Lower leg skin (tissue), 4 donors: ENCODE data around the gene CDCA4. TPM values are rescaled to one million over a fixed set of nuclear protein-coding genes. Genes with fewer than 3 reads are reported as not detected.

ENCODE experiments used
- DNase-seq, 2 donors: peaks; one replicate each; pipeline ENCODE4 v3.0.0-alpha.2; 2019; ENCODE audit warnings: low spot score in 2 of 2
- H3K4me3 ChIP-seq: fragments of 200-600 bp; sonication (generic); 2 replicates; pipeline ENCODE4 v1.5.1; 2017; ENCODE audit warnings: mild to moderate bottlenecking, low read depth; ENCODE audit not compliant: poor library complexity, severe bottlenecking
- CTCF ChIP-seq, 3 donors: fragments of 450-650 bp; IDR thresholded peaks; one replicate each; pipeline ENCODE4 v1.5.1; 2016; ENCODE audit warnings: antibody characterized with exemption in 3 of 3, mild to moderate bottlenecking in 3 of 3, moderate library complexity in 2 of 3
- POLR2A ChIP-seq, 2 donors: fragments of 450-650 bp; IDR thresholded peaks; one replicate each; pipeline ENCODE4 v1.6.1; 2016 to 2017; ENCODE audit warnings: antibody characterized with exemption in 2 of 2, mild to moderate bottlenecking in 1 of 2, moderate library complexity in 1 of 2
- WGBS, 2 donors: methylation state at CpG; one replicate each; pipeline ENCODE4 v1.1.5; 2018; 5-methylcytosine and 5-hydroxymethylcytosine counted together
- intact Hi-C: fragments of 100-400 bp; cut with DNase I; formaldehyde crosslinking; loops from one replicate; pipeline ENCODE4 v1.15.0; 2023; ENCODE audit warnings: low total_unique reads
- total RNA-seq, 4 donors: library from RNA; depleted of rRNA; stranded (reverse); fragments of >200 nt; gene quantifications; one replicate each; pipeline ENCODE4 v1.1.0, GENCODE V29; 2016

Gene CDCA4
- total RNA-seq, 4 donors from 2014 or later, result 39.3 to 45.7 (median 41.5) TPM

DNA sequence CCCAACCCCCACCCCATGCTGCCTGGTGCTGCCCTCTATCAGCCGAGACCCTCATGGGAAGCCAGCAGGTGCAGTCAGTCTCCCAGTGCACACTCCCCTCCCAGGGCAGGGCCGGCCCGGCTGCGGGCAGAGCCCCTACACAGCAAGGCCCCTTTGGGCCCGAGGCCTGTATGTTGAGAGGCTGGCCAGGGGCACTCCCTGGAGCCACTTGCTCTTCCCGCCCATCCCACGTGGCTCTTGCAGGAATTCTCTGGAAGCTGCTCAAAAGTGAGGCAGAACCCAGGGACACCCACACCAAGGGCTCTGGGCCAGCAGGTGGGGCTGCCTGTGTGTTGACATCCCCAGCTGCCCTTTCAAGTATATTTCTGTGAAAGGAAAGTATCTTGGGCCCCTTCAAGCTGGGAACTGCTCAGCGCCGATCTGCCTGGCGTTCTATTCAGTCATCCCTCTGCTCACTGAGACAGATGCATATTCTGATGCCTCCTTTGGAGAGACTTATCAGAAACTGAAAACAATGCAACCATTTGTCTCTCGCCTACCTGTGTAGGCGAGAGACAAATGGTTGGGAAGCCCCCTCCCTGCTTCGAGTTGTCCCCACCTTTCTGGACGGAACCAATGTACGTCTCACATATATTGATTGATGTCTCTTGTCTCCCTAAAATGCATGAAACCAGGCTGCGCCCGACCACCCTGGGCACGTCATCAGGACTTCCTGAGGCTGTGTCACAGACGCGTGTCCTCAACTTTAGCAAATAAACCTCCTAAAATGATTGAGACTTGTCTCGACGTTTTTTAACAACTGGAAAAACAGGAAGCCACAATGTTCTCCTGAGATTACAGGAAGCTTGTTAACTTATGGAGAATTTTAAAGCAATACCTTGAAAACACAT, 38.4 kb upstream of the CDCA4 start:
- TF ChIP-seq CTCF (IDR thresholded peaks at IDR 0.05) (no peak), POLR2A (IDR thresholded peaks at IDR 0.05) (no peak)
- WGBS, 2 donors, result 55 to 56% methylated on average over 16 to 18 of the region's 22 CpGs
- intact Hi-C loops, result no loop called here
- no peak for DNase-seq
- H3K4me3 ChIP-seq, result no peak overlapping the region

- no peak for DNase-seq
- WGBS, 2 donors, result 84 to 88% methylated on average over 11 to 14 of the region's 14 CpGs
- H3K4me3 ChIP-seq, result no peak overlapping the region
- TF ChIP-seq POLR2A (IDR thresholded peaks at IDR 0.05), result no peak
- no peak for TF ChIP-seq CTCF (IDR thresholded peaks at IDR 0.05)
- intact Hi-C loops, result no loop called here
Measured at GRCh38 chr14:105058521-105059034, 37.7 kb upstream of the CDCA4 start.

DNA sequence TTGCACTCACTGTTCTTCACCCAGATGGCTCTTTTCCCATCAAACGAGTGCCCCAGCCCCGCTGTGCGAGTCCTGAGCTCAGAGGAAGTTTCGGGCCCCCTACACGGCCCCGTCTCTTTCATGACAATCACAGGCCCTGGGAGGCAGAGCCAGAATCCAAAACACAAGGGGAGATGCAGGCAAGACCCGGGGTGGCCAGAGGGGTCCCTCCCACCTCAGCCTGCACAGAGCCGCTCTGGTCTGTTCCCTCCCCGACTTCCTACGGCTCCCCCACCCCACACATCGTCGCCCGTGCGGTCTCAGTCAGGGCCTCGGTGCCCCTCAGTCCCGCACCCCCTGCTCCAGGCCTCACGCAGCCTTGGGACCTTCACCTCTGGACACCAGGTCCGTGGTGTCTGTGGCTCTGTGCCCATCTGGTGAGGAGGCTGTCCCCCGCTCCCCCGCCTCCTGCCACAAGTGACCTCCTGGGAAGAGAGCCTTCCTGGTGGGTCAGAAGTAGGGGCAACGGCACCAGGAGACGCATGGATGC, 35.5 kb upstream of the CDCA4 start:
- DNase-seq, result no peak
- TF ChIP-seq POLR2A (IDR thresholded peaks at IDR 0.05) (no peak), CTCF (IDR thresholded peaks at IDR 0.05) (no peak)
- H3K4me3 ChIP-seq, result no peak overlapping the region
- intact Hi-C loops, result no loop called here
- 82 to 86% methylated on average over 18 to 22 of the region's 22 CpGs for WGBS, 2 donors

DNA sequence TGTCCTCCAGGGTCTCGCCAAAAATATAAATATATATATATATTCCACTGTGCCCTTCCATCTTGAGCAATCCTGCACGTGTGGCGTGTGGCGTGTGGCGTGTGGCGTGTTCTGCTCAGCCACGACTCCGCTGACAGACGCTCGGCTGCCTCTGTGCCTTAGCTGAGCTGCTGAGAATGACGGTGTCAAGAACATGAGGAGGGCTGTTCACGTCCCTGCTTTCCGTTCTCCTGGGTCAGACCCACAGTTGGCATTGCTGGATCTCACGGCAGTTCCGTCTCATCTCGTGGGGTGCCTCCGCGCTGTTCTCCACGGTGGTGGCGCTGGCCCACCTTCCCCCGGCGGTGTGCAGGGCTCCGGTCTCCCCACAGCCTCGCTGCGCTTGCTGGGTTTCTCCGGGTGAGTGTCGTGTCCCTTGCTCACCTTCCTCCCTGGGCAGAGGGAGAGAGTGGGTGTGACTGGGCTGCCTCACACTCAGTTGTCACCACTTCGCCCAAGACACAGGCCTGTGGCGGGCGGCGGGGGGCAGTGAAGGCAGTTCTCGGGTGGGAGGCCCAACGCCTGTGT, 34.9 kb upstream of the CDCA4 start:
- intact Hi-C loops, result no loop called here
- no peak overlapping the region for H3K4me3 ChIP-seq
- TF ChIP-seq CTCF (IDR thresholded peaks at IDR 0.05) (no peak), POLR2A (IDR thresholded peaks at IDR 0.05) (no peak)
- 88 to 89% methylated on average over 33 of the region's 33 CpGs for WGBS, 2 donors
- no peak for DNase-seq

GRCh38 chr14:105055334-105055733, 34.5 kb upstream of the CDCA4 start:
- DNase-seq, result no peak
- intact Hi-C loops, result no loop called here
- 77 to 81% methylated on average over 15 of the region's 15 CpGs for WGBS, 2 donors
- no peak overlapping the region for H3K4me3 ChIP-seq
- TF ChIP-seq POLR2A (IDR thresholded peaks at IDR 0.05), result no peak
- no peak for TF ChIP-seq CTCF (IDR thresholded peaks at IDR 0.05)
